WTC11 (cell line): ENCODE data around the gene CCS. TPM values are rescaled to one million over a fixed set of nuclear protein-coding genes. Genes with fewer than 3 reads are reported as not detected.
A peak's percentile ranks its signal among the peaks of the same experiment; 100 is the strongest.

Experiments used
- ATAC-seq: fragments of 200-7000 bp; cut with Tn5 transposase; 2 replicates; pipeline ENCODE4 v1.10.0; 2021; ENCODE audit warnings: mild to moderate bottlenecking, moderate library complexity
- Bru-seq: library from RNA; stranded (reverse); fragments of 400-500 nt; gene quantifications from one replicate; lab custom pipeline; 2021; lab: Mats Ljungman, UMichigan
- CTCF ChIA-PET: fragments of 300-600 bp; sonication (Branson Sonifier 250); formaldehyde crosslinking; loops from one replicate; lab custom pipeline; 2021; ENCODE audit warnings: antibody characterized with exemption; lab: Charles Lee
- POLR2A ChIA-PET: fragments of 350-600 bp; sonication (Branson Sonifier 250); formaldehyde crosslinking; loops from one replicate; lab custom pipeline; 2021; ENCODE audit warnings: antibody characterized with exemption; lab: Charles Lee
- DNase-seq: peaks from one replicate; pipeline ENCODE4 v3.0.0; 2021; ENCODE audit warnings: low spot score
- H3K27ac Mint-ChIP-seq: 2 replicates; pipeline ENCODE4 v1.8.0; 2021; ENCODE audit warnings: mixed read lengths
- H3K27me3 Mint-ChIP-seq: 2 replicates; pipeline ENCODE4 v1.8.0; 2021; ENCODE audit warnings: low read depth, mild to moderate bottlenecking, moderate library complexity, mixed read lengths
- H3K36me3 Mint-ChIP-seq: 2 replicates; pipeline ENCODE4 v1.8.0; 2021; ENCODE audit warnings: mixed read lengths
- H3K4me1 Mint-ChIP-seq: 2 replicates; pipeline ENCODE4 v1.8.0; 2022; ENCODE audit warnings: mixed read lengths
- H3K4me3 Mint-ChIP-seq: 2 replicates; pipeline ENCODE4 v1.8.0; 2021; ENCODE audit warnings: mild to moderate bottlenecking, moderate library complexity, mixed read lengths
- H3K9me3 Mint-ChIP-seq: 2 replicates; pipeline ENCODE4 v1.8.0; 2021; ENCODE audit warnings: mixed read lengths
- ATF6 ChIP-seq: sonication (generic); formaldehyde crosslinking; IDR thresholded peaks from 2 replicates; pipeline ENCODE4 v1.8.1; 2023; ENCODE audit warnings: mild to moderate bottlenecking, missing genetic modification reagents
- CBFB ChIP-seq: sonication (generic); formaldehyde crosslinking; IDR thresholded peaks from 2 replicates; pipeline ENCODE4 v1.8.1; 2022; ENCODE audit warnings: mild to moderate bottlenecking, low read depth, missing genetic modification reagents
- CREM ChIP-seq: sonication (generic); formaldehyde crosslinking; IDR thresholded peaks from 2 replicates; pipeline ENCODE4 v1.8.1; 2022; ENCODE audit warnings: mild to moderate bottlenecking, missing genetic modification reagents, moderate library complexity
- ESRRA ChIP-seq: sonication (generic); formaldehyde crosslinking; IDR thresholded peaks from 2 replicates; pipeline ENCODE4 v1.8.1; 2022; ENCODE audit warnings: mild to moderate bottlenecking, missing genetic modification reagents, borderline replicate concordance
- IRF2 ChIP-seq: sonication (generic); formaldehyde crosslinking; IDR thresholded peaks from 2 replicates; pipeline ENCODE4 v1.8.0; 2022; ENCODE audit warnings: low read depth, missing genetic modification reagents, borderline replicate concordance
- MXD4 ChIP-seq: fragments of 250-450 bp; sonication (Bioruptor Pico); IDR thresholded peaks from 2 replicates; pipeline ENCODE4 v1.8.0; 2021; ENCODE audit warnings: mild to moderate bottlenecking, moderate library complexity, borderline replicate concordance
- NR2C2 ChIP-seq: sonication (generic); formaldehyde crosslinking; IDR thresholded peaks from 2 replicates; pipeline ENCODE4 v1.8.0; 2022; ENCODE audit warnings: mild to moderate bottlenecking, missing genetic modification reagents
- RORB ChIP-seq: fragments of 250-450 bp; sonication (Bioruptor Pico); IDR thresholded peaks from 2 replicates; pipeline ENCODE4 v1.9.0; 2021; ENCODE audit warnings: mild to moderate bottlenecking
- STAT6 ChIP-seq: sonication (generic); formaldehyde crosslinking; conservative IDR thresholded peaks from 2 replicates; pipeline ENCODE4 v1.8.1; 2023; ENCODE audit warnings: mild to moderate bottlenecking, low read depth, missing genetic modification reagents, moderate library complexity
- TCF7 ChIP-seq: sonication (generic); formaldehyde crosslinking; IDR thresholded peaks from 2 replicates; pipeline ENCODE4 v1.8.0; 2022; ENCODE audit warnings: mild to moderate bottlenecking, low read depth, missing genetic modification reagents, moderate library complexity
- TEAD1 ChIP-seq: sonication (generic); formaldehyde crosslinking; IDR thresholded peaks from 2 replicates; pipeline ENCODE4 v1.8.0; 2022; ENCODE audit warnings: mild to moderate bottlenecking, missing genetic modification reagents
- TP53 ChIP-seq: sonication (generic); formaldehyde crosslinking; IDR thresholded peaks from 2 replicates; pipeline ENCODE4 v1.8.1; 2023; ENCODE audit warnings: mild to moderate bottlenecking, missing genetic modification reagents
- ZBTB21 ChIP-seq: sonication (generic); formaldehyde crosslinking; IDR thresholded peaks from 2 replicates; pipeline ENCODE4 v1.8.1; 2023; ENCODE audit warnings: mild to moderate bottlenecking, missing genetic modification reagents, borderline replicate concordance
- ZMAT4 ChIP-seq: fragments of 250-450 bp; sonication (Bioruptor Pico); IDR thresholded peaks from 2 replicates; pipeline ENCODE4 v1.9.0; 2021; ENCODE audit warnings: mild to moderate bottlenecking
- ZNF121 ChIP-seq: sonication (generic); formaldehyde crosslinking; IDR thresholded peaks from 2 replicates; pipeline ENCODE4 v1.8.0; 2023; ENCODE audit warnings: missing genetic modification reagents
- ZNF416 ChIP-seq: fragments of 250-450 bp; sonication (Bioruptor Pico); IDR thresholded peaks from 2 replicates; pipeline ENCODE4 v1.9.0; 2021; ENCODE audit warnings: mild to moderate bottlenecking, inconsistent platforms
- long read RNA-seq, 3 experiments: library from RNA in 1 of 3; library from capped mRNA in 1 of 3; library from polyadenylated mRNA in 1 of 3; unstranded in 2 of 3; stranded (forward) in 1 of 3; transcript quantifications; one replicate each; pipeline ENCODE4 v2.0.0, GENCODE V29; 2021
- total RNA-seq: library from RNA; stranded (reverse); gene quantifications from 3 replicates; pipeline ENCODE4 v1.2.3, GENCODE V29; 2021
- TF ChIP-seq, protein P1 (sequence below): sonication (generic); formaldehyde crosslinking; IDR thresholded peaks from 2 replicates; pipeline ENCODE4 v1.8.0; 2023; ENCODE audit warnings: missing genetic modification reagents, mild to moderate bottlenecking, borderline replicate concordance
- TF ChIP-seq, protein P2 (sequence below): sonication (generic); formaldehyde crosslinking; IDR thresholded peaks from 2 replicates; pipeline ENCODE4 v1.8.1; 2022; ENCODE audit warnings: low read depth, missing genetic modification reagents, borderline replicate concordance
- TF ChIP-seq, protein P3 (sequence below): fragments of 200-600 bp; IDR thresholded peaks from 2 replicates; pipeline ENCODE4 v1.8.0; 2022; ENCODE audit warnings: antibody characterized with exemption
- TF ChIP-seq, protein P4 (sequence below): sonication (generic); formaldehyde crosslinking; IDR thresholded peaks from 2 replicates; pipeline ENCODE4 v1.8.1; 2022; ENCODE audit warnings: mild to moderate bottlenecking, moderate library complexity, missing genetic modification reagents

CCS gene
- total RNA-seq (35.9 to 47.3 TPM (median 41.7 TPM) in 3 replicates), Bru-seq, nascent RNA (percentile 64 among the genes with signal in this experiment)
- long read RNA-seq, experiment 1, transcript CCS-208 (8 exons, 1,430 nt) = major isoform, 27 of 57 reads
- long read RNA-seq, experiment 1, transcript CCS-205 (7 exons, 1,196 nt) = minor isoform, 13 of 57 reads
- long read RNA-seq, experiment 1, partial matches to known transcripts = 2 of 57 reads
- long read RNA-seq, experiment 1, other reads (novel, unspliced or antisense) = 15 of 57 reads
- long read RNA-seq, experiment 2, transcript CCS-208 (8 exons, 1,430 nt) = major isoform, 23 of 40 reads
- long read RNA-seq, experiment 2, partial matches to known transcripts = 5 of 40 reads
- long read RNA-seq, experiment 2, other reads (novel, unspliced or antisense) = 7 of 40 reads
- long read RNA-seq, experiment 3, transcript CCS-205 (7 exons, 1,196 nt) = minor isoform, 12 of 82 reads
- long read RNA-seq, experiment 3, transcript CCS-208 (8 exons, 1,430 nt) = major isoform, 51 of 82 reads
- long read RNA-seq, experiment 3, partial matches to known transcripts = 2 of 82 reads
- long read RNA-seq, experiment 3, other reads (novel, unspliced or antisense) = 13 of 82 reads

GRCh38 chr11:66592457-66593302 is at the start of gene CCS, which contains the start of gene CCDC87:
TSS of gene CCS (plus strand) at chr11:66593185. CDS start at chr11:66593262, 77 bp downstream.
TSS of gene CCDC87 (minus strand) at chr11:66593063. CDS start at chr11:66593015, 48 bp downstream.
- Mint-ChIP-seq H3K4me1 (peaks cover 11% of the 10 kb centered on the region), H3K36me3 (peaks cover 15% of the 10 kb centered on the region), H3K9me3 (peaks cover 23% of the 10 kb centered on the region), H3K27ac (peak within 1 kb of the TSS; percentile 99), H3K27me3 (peaks cover 39% of the 10 kb centered on the region), H3K4me3 (peak within 1 kb of the TSS; percentile 97)
- ATAC-seq (peak; percentile 94), DNase-seq (peak; percentile 97)
- CTCF ChIA-PET = interaction anchor here (0.6 to 1.8 kb wide), 30 partner anchors 9 to 338 kb away, joined by 3 to 23 read pairs (median 4); partner anchors contain the start of genes ACTN3, CTSF, DPP3 and PELI3
- POLR2A ChIA-PET = interaction anchor here (0.8 to 1.5 kb wide), 5 partner anchors 13 to 85 kb away, joined by 3 to 11 read pairs (median 5); partner anchors contain the start of genes ACTN3, RBM14, RBM4 and RBM4B
- TF ChIP-seq, protein P1, sequence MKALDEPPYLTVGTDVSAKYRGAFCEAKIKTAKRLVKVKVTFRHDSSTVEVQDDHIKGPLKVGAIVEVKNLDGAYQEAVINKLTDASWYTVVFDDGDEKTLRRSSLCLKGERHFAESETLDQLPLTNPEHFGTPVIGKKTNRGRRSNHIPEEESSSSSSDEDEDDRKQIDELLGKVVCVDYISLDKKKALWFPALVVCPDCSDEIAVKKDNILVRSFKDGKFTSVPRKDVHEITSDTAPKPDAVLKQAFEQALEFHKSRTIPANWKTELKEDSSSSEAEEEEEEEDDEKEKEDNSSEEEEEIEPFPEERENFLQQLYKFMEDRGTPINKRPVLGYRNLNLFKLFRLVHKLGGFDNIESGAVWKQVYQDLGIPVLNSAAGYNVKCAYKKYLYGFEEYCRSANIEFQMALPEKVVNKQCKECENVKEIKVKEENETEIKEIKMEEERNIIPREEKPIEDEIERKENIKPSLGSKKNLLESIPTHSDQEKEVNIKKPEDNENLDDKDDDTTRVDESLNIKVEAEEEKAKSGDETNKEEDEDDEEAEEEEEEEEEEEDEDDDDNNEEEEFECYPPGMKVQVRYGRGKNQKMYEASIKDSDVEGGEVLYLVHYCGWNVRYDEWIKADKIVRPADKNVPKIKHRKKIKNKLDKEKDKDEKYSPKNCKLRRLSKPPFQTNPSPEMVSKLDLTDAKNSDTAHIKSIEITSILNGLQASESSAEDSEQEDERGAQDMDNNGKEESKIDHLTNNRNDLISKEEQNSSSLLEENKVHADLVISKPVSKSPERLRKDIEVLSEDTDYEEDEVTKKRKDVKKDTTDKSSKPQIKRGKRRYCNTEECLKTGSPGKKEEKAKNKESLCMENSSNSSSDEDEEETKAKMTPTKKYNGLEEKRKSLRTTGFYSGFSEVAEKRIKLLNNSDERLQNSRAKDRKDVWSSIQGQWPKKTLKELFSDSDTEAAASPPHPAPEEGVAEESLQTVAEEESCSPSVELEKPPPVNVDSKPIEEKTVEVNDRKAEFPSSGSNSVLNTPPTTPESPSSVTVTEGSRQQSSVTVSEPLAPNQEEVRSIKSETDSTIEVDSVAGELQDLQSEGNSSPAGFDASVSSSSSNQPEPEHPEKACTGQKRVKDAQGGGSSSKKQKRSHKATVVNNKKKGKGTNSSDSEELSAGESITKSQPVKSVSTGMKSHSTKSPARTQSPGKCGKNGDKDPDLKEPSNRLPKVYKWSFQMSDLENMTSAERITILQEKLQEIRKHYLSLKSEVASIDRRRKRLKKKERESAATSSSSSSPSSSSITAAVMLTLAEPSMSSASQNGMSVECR = peak; percentile 93
- TF ChIP-seq, protein P2, sequence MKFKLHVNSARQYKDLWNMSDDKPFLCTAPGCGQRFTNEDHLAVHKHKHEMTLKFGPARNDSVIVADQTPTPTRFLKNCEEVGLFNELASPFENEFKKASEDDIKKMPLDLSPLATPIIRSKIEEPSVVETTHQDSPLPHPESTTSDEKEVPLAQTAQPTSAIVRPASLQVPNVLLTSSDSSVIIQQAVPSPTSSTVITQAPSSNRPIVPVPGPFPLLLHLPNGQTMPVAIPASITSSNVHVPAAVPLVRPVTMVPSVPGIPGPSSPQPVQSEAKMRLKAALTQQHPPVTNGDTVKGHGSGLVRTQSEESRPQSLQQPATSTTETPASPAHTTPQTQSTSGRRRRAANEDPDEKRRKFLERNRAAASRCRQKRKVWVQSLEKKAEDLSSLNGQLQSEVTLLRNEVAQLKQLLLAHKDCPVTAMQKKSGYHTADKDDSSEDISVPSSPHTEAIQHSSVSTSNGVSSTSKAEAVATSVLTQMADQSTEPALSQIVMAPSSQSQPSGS = no peak
- TF ChIP-seq STAT6 (no peak), ZMAT4 (CRISPR knock-in tag) (no peak), CREM (CRISPR knock-in tag) (peak; percentile 79), NR2C2 (CRISPR knock-in tag) (no peak), ESRRA (CRISPR knock-in tag) (no peak; the same call in 1 of the 2 replicates), CBFB (CRISPR knock-in tag) (peak; percentile 54; the same call in 1 of the 2 replicates), ZNF416 (CRISPR knock-in tag) (no peak), TCF7 (CRISPR knock-in tag) (no peak), MXD4 (CRISPR knock-in tag) (no peak), ATF6 (CRISPR knock-in tag) (no peak), ZBTB21 (CRISPR knock-in tag) (peak; percentile 85; the same call in 1 of the 2 replicates), RORB (CRISPR knock-in tag) (no peak), TP53 (CRISPR knock-in tag) (peak; percentile 96), IRF2 (no peak), TEAD1 (peak; percentile 86), ZNF121 (CRISPR knock-in tag) (no peak)
- TF ChIP-seq, protein P3, sequence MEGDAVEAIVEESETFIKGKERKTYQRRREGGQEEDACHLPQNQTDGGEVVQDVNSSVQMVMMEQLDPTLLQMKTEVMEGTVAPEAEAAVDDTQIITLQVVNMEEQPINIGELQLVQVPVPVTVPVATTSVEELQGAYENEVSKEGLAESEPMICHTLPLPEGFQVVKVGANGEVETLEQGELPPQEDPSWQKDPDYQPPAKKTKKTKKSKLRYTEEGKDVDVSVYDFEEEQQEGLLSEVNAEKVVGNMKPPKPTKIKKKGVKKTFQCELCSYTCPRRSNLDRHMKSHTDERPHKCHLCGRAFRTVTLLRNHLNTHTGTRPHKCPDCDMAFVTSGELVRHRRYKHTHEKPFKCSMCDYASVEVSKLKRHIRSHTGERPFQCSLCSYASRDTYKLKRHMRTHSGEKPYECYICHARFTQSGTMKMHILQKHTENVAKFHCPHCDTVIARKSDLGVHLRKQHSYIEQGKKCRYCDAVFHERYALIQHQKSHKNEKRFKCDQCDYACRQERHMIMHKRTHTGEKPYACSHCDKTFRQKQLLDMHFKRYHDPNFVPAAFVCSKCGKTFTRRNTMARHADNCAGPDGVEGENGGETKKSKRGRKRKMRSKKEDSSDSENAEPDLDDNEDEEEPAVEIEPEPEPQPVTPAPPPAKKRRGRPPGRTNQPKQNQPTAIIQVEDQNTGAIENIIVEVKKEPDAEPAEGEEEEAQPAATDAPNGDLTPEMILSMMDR = peak; percentile 32
- TF ChIP-seq, protein P4, sequence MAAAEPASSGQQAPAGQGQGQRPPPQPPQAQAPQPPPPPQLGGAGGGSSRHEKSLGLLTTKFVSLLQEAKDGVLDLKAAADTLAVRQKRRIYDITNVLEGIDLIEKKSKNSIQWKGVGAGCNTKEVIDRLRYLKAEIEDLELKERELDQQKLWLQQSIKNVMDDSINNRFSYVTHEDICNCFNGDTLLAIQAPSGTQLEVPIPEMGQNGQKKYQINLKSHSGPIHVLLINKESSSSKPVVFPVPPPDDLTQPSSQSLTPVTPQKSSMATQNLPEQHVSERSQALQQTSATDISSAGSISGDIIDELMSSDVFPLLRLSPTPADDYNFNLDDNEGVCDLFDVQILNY (CRISPR knock-in tag) = peak; percentile 90; the same call in 1 of the 2 replicates
